Gastroesophageal sphincter (tissue), 4 donors: ENCODE results near the gene DIAPH2. TPM values are rescaled to one million over a fixed set of nuclear protein-coding genes. Genes with fewer than 3 reads are reported as not detected.
"Not testable (repeated sequence)": the region's sequence is repeated elsewhere in the genome, so short reads cannot be mapped to it uniquely, and the experiment has no call there.

Experiments
- ATAC-seq: fragments of 150-250 bp; one replicate; pipeline ENCODE4 v1.9.1; 2016; ENCODE audit warnings: mild to moderate bottlenecking, moderate library complexity
- H3K27ac ChIP-seq, 4 donors: fragments of 200-600 bp; sonication (generic) in 3 of 4; 1 replicate in 3 of 4; 2 replicates in 1 of 4; pipeline ENCODE4 v1.5.1; 2016 to 2019
- H3K27me3 ChIP-seq: fragments of 200-600 bp; sonication (generic); one replicate; pipeline ENCODE4 v1.5.1; 2019
- H3K36me3 ChIP-seq, 2 donors: fragments of 200-600 bp; sonication (generic); one replicate each; pipeline ENCODE4 v1.5.1; 2019; ENCODE audit warnings: control low read depth in 1 of 2
- H3K4me1 ChIP-seq, 3 donors: fragments of 200-600 bp; sonication (generic); 1 replicate in 2 of 3; 2 replicates in 1 of 3; pipeline ENCODE4 v1.5.1; 2016 to 2019; ENCODE audit warnings: control low read depth in 2 of 3
- H3K4me3 ChIP-seq, 2 donors: fragments of 200-600 bp; sonication (generic); one replicate each; pipeline ENCODE4 v1.5.1; 2019; ENCODE audit warnings: mild to moderate bottlenecking in 1 of 2, moderate library complexity in 1 of 2
- H3K9me3 ChIP-seq, 3 donors: fragments of 200-600 bp; sonication (generic); one replicate each; pipeline ENCODE4 v1.5.1; 2017 to 2019; ENCODE audit warnings: control low read depth in 2 of 3
- CTCF ChIP-seq, 4 experiments: fragments of 200-600 bp in 2 of 4; fragments of 450-650 bp in 2 of 4; sonication (generic) in 1 of 4; IDR thresholded peaks; one replicate each; pipeline ENCODE4 v1.5.1; 2017 to 2019; ENCODE audit warnings: antibody characterized with exemption in 4 of 4, mild to moderate bottlenecking in 2 of 4, moderate library complexity in 2 of 4
- EP300 ChIP-seq: sonication (generic); formaldehyde crosslinking; IDR thresholded peaks from one replicate; pipeline ENCODE4 v1.6.1; 2017; ENCODE audit warnings: antibody characterized with exemption, mild to moderate bottlenecking
- POLR2A ChIP-seq, 2 donors: fragments of 450-650 bp; IDR thresholded peaks; one replicate each; pipeline ENCODE4 v1.6.1; 2017; ENCODE audit warnings: antibody characterized with exemption in 2 of 2, mild to moderate bottlenecking in 2 of 2, moderate library complexity in 1 of 2
- POLR2AphosphoS5 ChIP-seq: sonication (generic); formaldehyde crosslinking; IDR thresholded peaks from one replicate; pipeline ENCODE4 v1.6.1; 2017; ENCODE audit warnings: antibody characterized with exemption
- WGBS, 2 donors: methylation state at CpG; one replicate each; pipeline ENCODE4 v1.1.5; 2018; ENCODE audit warnings: low coverage in 1 of 2; 5-methylcytosine and 5-hydroxymethylcytosine counted together
- total RNA-seq, 4 donors: library from RNA; depleted of rRNA; stranded (reverse); fragments of >200 nt; gene quantifications; one replicate each; pipeline ENCODE4 v1.1.0, GENCODE V29; 2016

The DIAPH2 gene
- total RNA-seq, 4 donors from 2014 or later: 46.1 to 93.9 (median 76.5) TPM

GRCh38 chrX:96713303-96713702 lies 28.7 kb downstream of the DIAPH2 start:
- H3K9me3 ChIP-seq: no peaks in the 10 kb centered on the region
- peaks cover 0 to 15% (median 0%) of the 10 kb centered on the region in 3 donors for H3K4me1 ChIP-seq
- ATAC-seq: no peak
- TF ChIP-seq POLR2AphosphoS5 (no peak), EP300 (no peak), CTCF (IDR thresholded peaks at IDR 0.05) (no peak), POLR2A (IDR thresholded peaks at IDR 0.05) (no peak)
- H3K4me3 ChIP-seq: no peak overlapping the region
- H3K36me3 ChIP-seq: no peaks in the 10 kb centered on the region
- H3K27ac ChIP-seq: no peak overlapping the region
- H3K27me3 ChIP-seq: no peaks in the 10 kb centered on the region

DNA sequence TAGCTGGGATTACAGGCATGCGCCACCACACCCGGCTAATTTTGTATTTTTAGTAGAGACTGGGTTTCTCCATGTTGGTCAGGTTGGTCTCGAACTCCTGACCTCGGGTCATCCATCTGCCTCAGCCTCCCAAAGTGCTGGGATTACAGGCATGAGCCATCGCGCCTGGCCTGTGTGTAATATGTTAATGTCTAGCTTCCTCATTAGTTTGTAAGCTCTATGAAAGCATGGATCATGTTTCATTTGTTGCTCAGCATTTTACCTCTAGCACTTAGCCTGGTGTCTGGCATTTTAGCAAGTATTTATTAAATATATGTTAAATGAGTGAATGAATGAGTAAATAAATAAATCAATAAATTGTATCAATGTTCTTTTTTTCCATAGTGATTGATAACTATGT lies 29.8 kb downstream of the DIAPH2 start:
- not testable (repeated sequence) for H3K9me3 ChIP-seq, H3K27me3 ChIP-seq, H3K27ac ChIP-seq, H3K4me3 ChIP-seq, ATAC-seq, H3K4me1 ChIP-seq, H3K36me3 ChIP-seq
- WGBS, 2 donors: 79 to 94% methylated on average over 3 to 6 of the region's 6 CpGs

- ATAC-seq: no peak
- Histone ChIP-seq H3K36me3 (no peaks in the 10 kb centered on the region), H3K4me3 (no peak overlapping the region), H3K27me3 (no peaks in the 10 kb centered on the region), H3K4me1 (peaks cover 0 to 9% (median 0%) of the 10 kb centered on the region in 3 donors), H3K27ac (no peak overlapping the region), H3K9me3 (no peaks in the 10 kb centered on the region)
- 27 to 28% methylated on average over 3 of the region's 3 CpGs for WGBS, 2 donors
- TF ChIP-seq EP300 (no peak), POLR2AphosphoS5 (no peak), CTCF (IDR thresholded peaks at IDR 0.05) (no peak)
Observed at GRCh38 chrX:96715481-96715880, 30.8 kb downstream of the DIAPH2 start.

- ATAC-seq: no peak
- Histone ChIP-seq H3K4me1 (peaks cover 0 to 10% (median 0%) of the 10 kb centered on the region in 3 donors), H3K27me3 (no peaks in the 10 kb centered on the region), H3K27ac (no peak overlapping the region), H3K4me3 (no peak overlapping the region), H3K36me3 (no peaks in the 10 kb centered on the region), H3K9me3 (no peaks in the 10 kb centered on the region)
- WGBS, 2 donors: 87 to 96% methylated on average over 4 of the region's 5 CpGs
- TF ChIP-seq POLR2A (IDR thresholded peaks at IDR 0.05): no peak
- TF ChIP-seq CTCF (IDR thresholded peaks at IDR 0.05): no peak
- no peak for TF ChIP-seq POLR2AphosphoS5
Observed at GRCh38 chrX:96719161-96719875, 34.7 kb downstream of the DIAPH2 start.

- Histone ChIP-seq H3K27ac (no peak overlapping the region), H3K4me3 (no peak overlapping the region), H3K4me1 (peaks cover 0 to 19% (median 0%) of the 10 kb centered on the region in 3 donors), H3K36me3 (no peaks in the 10 kb centered on the region), H3K9me3 (no peaks in the 10 kb centered on the region), H3K27me3 (no peaks in the 10 kb centered on the region)
- TF ChIP-seq POLR2AphosphoS5 (no peak), CTCF (IDR thresholded peaks at IDR 0.05) (no peak), EP300 (no peak), POLR2A (IDR thresholded peaks at IDR 0.05) (no peak)
- no peak for ATAC-seq
Observed at GRCh38 chrX:96721354-96721753, 36.7 kb downstream of the DIAPH2 start.
